Measurements from ENCODE around the gene ARHGEF4. TPM values are rescaled to one million over a fixed set of nuclear protein-coding genes. Genes with fewer than 3 reads are reported as not detected.

The ARHGEF4 gene
- total and polyA plus RNA-seq, 2 experiments from 2014 or later: 4.6 to 16.6 TPM

- Histone ChIP-seq H3K4me1 (ENCODE audit: insufficient read depth) (no peaks in the 10 kb centered on the region), H3K4me2 (no peak overlapping the region), H3K9me2 (ENCODE audit: insufficient read depth) (no peaks in the 10 kb centered on the region), H4K20me1 (replicated peaks; ENCODE audit: insufficient read depth) (peaks cover 58% of the 10 kb centered on the region), H3K27me3 (ENCODE audit: insufficient read depth) (no peaks in the 10 kb centered on the region), H3K79me2 (replicated peaks; ENCODE audit: insufficient read depth) (peaks cover 37% of the 10 kb centered on the region), H3K27ac (ENCODE audit: low read depth) (no peak overlapping the region), H3F3A (replicated peaks; ENCODE audit: low read depth) (no peaks in the 10 kb centered on the region), H2AFZ (no peak overlapping the region), H3K36me3 (ENCODE audit: insufficient read depth) (peaks cover 21% of the 10 kb centered on the region), H3K4me3 (no peak overlapping the region)
- Mint-ChIP-seq H3K4me1 (no peaks in the 10 kb centered on the region; the same call in 2 of the 3 replicates), H3K36me3 (ENCODE audit: low read depth) (peaks cover 81% of the 10 kb centered on the region), H3K9me3 (no peaks in the 10 kb centered on the region), H3K27ac (no peak overlapping the region), H3K4me3 (no peak overlapping the region), H3K27me3 (ENCODE audit: insufficient read depth, low read depth, poor library complexity) (peaks cover 5% of the 10 kb centered on the region)
- no peak for ATAC-seq
- DNase-seq (ENCODE audit: low spot score): no peak
- TF ChIP-seq CREB1 (CRISPR knock-in tag; IDR thresholded peaks at IDR 0.05; ENCODE audit: low read depth) (no peak), CTCF (conservative IDR thresholded peaks at IDR 0.05; ENCODE audit: low read depth in 2 of 2) (no peak), ETS1 (IDR thresholded peaks at IDR 0.05) (no peak), REST (IDR thresholded peaks at IDR 0.05; ENCODE audit: unreplicated experiment) (no peak), NANOG (IDR thresholded peaks at IDR 0.05; ENCODE audit: borderline replicate concordance) (no peak), ZNF114 (CRISPR knock-in tag; IDR thresholded peaks at IDR 0.05) (no peak), JUNB (IDR thresholded peaks at IDR 0.05; ENCODE audit: unreplicated experiment) (no peak), EZH2 (IDR thresholded peaks at IDR 0.05; ENCODE audit: low read depth, unreplicated experiment) (no peak), STAT1 (IDR thresholded peaks at IDR 0.05; ENCODE audit: unreplicated experiment) (no peak), ZNF331 (CRISPR knock-in tag; IDR thresholded peaks at IDR 0.05; ENCODE audit: low read depth) (no peak), ZNF462 (CRISPR knock-in tag; IDR thresholded peaks at IDR 0.05) (no peak), EZH2phosphoT487 (IDR thresholded peaks at IDR 0.05; ENCODE audit: unreplicated experiment) (no peak), POLR2AphosphoS5 (IDR thresholded peaks at IDR 0.05; ENCODE audit: low read depth) (no peak)
Observed at GRCh38 chr2:131050896-131051295, 214.2 kb downstream of the ARHGEF4 start.

Measured in GM23338 (cell line).